Femur (tissue), 1 donor: ENCODE results near the gene TRIM24.
A peak's percentile ranks its signal among the peaks of the same experiment; 100 is the strongest.

ENCODE experiments used
- DNase-seq: peaks from one replicate; pipeline ENCODE4 v3.0.0-alpha.2; 2017

The TRIM24 gene

DNA sequence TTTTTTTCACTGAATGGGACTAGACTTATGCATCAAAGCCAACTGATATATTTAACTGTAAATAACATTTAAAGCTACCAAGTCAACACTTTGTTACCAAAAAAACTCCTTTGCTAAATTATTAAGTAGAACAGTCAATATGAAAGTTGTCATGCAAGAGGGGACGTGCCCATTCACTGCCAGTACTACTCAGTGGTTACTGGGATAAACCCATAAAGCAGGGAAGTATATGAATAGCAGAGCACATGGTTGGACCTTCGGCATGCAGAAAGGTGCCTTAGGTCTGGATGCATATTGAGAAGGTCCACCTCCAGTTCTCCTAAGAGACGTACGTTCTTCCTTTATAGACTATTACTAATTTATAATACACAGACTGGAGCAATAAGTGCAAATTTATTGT lies 121.0 kb downstream of the TRIM24 start:
- DNase-seq: no peak

DNA sequence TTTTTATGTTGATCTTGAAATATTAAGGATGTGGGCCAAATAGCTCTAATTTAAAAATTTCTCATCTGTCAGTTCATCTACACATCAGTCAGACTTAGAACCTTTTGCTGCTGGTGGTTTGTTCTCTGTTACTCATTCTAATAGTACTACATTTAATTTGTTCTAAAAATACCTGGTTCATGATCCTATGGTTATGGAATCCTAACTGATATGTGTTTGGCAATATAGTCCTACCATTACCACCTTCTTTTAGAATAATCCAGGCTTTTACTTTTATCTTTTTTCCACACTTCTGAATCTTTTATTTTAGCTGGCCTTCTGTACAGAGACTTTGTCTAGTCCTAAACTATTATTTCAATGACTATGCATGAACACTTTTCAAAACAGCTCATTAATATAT lies 124.2 kb downstream of the TRIM24 start:
- no peak for DNase-seq

DNA sequence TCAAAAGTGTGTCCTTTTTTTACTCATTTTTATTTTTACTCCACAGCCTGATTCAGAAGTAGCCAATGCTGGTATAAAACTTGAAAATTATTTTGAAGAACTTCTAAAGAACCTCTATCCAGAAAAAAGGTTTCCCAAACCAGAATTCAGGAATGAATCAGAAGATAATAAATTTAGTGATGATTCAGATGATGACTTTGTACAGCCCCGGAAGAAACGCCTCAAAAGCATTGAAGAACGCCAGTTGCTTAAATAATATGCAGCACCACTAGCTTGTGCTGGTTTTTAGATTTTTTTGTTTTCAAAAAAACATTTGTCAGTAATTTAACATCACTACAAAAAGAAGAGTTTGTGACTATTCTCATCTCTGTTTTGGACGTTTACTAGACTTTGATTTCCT lies 124.6 kb downstream of the TRIM24 start:
- DNase-seq: no peak

DNA sequence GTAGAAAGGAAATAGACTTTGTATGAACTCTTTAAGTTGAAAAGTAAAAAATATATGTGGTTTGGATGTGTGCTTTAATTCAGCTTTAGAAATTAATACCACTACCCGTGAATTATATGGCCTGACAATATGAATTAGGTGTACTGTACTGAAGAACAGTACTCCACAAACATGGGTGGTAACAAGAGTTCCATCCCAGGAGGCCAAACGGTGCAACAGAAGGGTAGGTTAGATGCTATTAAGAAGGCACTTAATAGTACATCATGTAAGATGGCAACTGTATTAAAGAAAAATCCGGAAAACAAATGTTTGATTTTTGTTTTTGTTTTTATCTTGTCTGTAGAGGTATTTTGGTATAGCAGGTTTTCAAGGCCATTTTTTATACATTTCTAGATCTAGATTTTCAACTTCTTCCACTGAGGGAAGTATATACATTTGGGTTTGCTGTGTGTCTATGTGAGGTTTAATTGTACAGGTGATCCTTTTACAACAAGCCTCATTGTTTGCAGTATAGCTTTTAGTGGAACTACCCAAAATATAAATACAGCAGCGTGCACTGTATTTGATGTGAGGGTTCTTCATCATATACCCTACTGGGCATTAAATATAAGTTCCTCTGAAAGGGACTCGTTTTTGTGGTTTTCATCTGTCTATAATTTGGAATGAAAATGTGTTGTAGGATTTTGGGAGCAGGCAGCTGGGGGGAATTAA lies 125.4 kb downstream of the TRIM24 start:
- DNase-seq: no peak

DNA sequence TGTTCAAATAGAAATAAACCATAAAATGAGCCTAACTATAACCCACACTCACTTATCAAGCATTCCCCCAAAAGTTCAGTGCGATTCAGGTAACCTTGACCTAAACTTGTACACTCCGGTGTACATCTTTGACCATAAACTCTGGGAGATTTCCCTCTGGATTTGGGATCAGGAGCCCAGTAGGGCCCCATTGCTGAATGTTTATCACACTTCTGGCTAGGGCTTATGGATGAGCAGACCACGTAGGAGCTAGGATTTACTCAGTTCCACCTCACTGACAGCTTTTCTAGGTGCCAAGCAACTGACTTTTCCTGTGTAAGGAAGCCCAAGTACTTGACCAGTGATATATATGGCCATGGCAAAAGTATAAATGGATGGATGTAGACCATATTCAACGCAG lies 127.4 kb downstream of the TRIM24 start:
- no peak for DNase-seq

DNA sequence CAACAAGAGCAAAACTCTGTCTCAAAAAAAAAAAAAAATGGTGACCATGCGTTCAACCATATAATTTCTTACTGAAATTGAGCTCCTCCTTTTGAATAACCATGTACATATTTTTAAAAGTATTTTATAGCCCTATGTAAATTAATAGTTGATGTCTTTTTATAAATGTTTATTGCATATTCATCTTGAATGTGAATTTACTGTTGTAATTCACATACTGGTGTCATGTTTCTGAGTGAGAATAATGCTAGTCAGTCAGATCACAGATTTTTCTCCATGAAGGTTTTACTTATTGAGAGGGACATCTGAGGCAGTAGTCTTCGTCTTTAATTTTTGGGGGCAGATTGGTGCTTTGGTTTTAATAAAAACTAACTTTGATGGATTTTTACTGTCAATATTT lies 128.9 kb downstream of the TRIM24 start:
- no peak for DNase-seq

- DNase-seq: no peak
These were observed 130.1 kb downstream of the TRIM24 start for GRCh38 chr7:138590154-138590553.

GRCh38 chr7:138595454-138595853 lies 135.4 kb downstream of the TRIM24 start:
- no peak for DNase-seq

GRCh38 chr7:138602451-138602850 lies 142.4 kb downstream of the TRIM24 start:
- DNase-seq: no peak

- no peak for DNase-seq
These were observed 143.7 kb downstream of the TRIM24 start for GRCh38 chr7:138603549-138604318.

DNA sequence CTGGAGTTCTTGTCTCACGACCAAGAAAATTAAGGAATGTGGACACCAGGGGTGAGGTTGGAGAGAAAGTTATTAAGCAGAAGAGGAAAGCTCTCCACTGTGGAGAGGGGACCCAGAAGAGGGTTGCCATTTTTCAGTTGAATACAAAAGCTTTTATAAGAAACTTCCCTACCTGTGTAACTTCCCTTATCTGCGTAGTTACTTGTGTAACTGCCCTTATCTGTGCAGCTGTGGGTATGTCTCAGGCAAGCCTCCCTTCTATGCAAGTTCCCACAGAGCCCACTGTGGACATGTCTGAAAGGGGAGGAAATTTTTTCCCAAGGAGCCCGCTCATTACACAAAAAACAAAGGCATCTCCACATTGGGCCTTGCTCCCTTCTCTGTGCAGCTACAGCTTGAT lies 146.2 kb downstream of the TRIM24 start:
- DNase-seq: no peak

- no peak for DNase-seq
These were observed 147.4 kb downstream of the TRIM24 start for GRCh38 chr7:138607216-138608126.

DNA sequence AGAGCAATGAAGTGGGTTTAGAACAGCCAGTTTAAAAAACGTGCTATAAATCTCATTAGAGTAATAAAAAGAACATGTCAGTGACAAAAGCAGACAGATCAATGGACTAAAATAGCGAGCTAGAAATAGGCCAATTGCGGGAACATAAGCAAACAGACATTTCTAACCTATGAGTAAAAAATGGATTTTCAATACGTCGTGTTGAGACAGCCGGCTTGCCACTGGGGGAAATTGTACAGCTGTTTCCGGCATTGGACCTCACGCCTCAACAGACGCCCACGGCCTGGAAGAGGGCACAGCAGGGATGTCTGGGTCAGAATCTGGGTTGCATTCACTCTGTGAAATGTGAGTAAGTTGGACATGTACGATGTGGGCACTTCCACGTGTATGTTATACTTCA lies 148.2 kb downstream of the TRIM24 start:
- peak; percentile 27 for DNase-seq

- no peak for DNase-seq
These were observed 150.7 kb downstream of the TRIM24 start for GRCh38 chr7:138610671-138611170.

DNA sequence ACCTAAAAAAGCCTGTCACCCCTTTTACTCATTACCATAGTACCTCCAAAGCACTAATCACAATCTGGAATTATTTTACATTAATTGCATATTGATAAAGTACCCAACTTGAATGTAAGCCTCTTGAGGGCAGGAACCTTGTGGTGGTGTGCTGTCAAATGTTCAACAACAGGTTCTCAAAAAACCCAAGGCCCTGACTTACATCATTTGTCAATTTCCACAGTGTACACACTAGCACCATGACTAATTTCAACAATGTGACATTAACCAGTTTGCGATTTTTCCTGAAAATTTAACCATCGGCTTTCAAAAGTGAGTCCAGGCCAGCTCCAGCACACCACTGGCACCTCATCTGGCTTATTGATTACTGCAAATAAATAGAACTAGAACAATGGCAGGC lies 153.6 kb downstream of the TRIM24 start:
- DNase-seq: no peak

DNA sequence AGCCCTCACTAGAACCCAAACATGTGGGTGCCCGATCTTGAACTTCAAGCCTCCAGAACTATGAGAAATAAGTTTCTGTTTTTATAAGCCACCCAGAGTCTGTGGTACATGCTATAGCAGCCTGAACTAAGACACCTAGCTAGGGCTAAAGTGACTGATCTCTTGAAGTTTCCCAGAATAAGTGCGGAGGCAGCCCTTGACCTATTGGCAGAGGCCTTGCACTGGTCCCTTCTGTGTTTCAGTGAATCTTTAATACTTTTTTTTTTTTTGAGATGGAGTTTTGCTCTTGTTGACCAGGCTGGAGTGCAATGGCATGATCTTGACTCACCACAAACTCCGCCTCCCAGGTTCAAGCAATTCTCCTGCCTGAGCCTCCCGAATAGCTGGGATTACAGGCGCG lies 156.0 kb downstream of the TRIM24 start:
- DNase-seq: no peak

DNA sequence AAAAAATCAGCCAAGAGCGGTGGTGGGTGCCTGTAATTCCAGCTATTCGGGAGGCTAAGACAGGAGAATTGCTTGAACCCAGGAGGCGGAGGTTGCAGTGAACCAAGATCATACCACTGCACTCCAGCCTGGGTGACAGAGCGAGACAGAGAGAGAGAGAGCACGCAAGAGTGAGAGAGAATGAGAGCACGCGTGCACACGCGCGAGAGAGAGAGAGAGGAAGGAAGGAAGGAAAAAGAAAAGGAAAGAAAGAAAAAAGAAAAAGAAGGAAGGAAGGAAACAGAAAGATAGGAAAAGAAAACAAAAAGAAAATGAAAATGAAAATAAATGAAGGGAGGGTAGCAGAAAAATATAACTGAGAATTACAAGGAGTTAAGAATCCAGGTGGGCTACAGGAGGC lies 158.4 kb downstream of the TRIM24 start:
- DNase-seq: no peak

- no peak for DNase-seq
These were observed 158.9 kb downstream of the TRIM24 start for GRCh38 chr7:138618933-138619332.

DNA sequence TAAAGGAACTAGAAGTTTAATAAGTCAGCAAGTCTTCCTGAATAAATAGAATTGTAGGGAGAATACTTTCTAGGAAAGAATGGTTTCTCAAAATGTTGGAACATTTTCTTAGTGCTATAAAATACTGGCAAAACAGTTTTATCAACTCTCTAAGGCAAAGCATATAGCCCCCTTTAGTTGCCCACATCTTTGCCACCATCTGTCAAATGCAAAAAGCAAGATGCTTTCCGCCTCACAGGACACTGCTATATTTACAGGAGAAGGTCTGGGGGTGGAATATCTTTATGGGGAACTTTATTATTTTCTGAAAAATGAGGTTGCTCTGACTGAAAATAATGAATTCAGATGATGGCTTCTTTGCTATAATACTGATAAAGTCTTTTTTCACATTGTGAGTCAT lies 162.8 kb downstream of the TRIM24 start:
- DNase-seq: no peak

DNA sequence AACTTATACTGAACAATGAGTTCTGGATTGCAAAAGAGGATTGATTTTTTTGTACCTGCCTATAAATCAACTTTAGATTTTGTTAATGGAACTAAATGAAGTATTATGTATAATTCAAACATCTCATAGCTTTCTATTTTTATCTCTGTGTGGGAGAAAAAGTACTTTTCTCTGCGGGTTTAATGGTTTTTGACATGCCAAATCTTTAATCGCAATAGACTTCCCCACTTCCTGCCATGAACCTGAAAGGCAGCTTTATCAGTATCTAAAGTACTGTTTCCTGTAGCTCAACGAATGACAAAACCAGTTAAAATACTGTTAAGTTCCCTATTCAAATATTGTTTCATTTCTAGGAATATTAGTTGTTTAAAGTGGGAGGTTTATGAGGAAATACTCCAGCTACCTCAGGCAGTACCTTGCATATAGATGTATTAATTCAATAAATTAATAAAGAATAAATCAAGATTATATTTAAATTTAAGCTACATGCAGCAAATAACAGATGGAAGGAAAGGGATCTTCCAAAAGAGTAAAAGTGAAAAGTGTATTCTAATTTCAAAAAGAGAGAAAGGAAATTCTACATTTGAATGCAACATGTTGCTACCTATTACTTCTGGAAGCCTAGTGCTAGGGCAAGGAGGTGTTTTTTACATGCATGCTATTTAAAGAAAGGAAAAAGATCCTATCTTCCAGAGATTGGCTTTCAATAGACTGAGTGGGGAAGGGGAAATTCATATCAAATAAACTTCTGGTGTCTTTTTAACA lies 165.2 kb downstream of the TRIM24 start:
- DNase-seq: no peak

DNA sequence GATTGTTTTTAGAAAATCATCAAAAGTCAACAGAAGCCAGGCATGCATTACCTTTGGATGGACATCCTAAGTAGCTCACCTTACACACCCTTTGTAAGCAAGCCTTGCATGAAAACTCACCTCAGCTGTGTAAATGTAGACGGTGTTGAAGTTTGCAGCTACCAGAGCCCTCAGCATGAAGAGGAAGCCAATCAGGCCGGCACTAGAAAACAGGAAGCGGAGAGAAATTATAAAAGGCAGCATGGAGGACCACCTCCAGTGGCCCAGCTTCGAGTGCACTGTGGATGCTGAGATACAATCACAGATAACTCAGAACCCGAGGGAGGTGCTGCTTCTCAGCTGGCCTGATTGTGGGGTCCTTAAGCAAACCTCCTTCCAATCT lies 165.8 kb downstream of the TRIM24 start:
- no peak for DNase-seq

DNA sequence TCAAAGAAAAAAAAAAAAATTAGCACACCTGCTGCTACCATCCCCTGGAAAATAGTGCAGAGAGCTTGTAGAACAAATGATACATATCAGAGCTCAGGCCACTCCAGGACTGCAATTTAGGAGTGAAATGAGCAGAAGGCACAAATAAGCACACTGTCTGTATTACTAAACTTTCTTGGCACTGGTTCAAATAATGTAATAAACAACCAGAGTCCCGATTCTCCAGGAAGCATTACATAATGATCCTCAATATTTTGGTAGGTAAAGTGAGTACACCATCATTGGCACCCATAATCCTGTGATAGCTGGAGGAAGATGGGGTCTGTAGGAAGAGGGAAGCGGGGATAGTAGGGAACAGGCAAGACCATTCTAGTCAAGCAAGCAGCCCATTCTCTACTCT lies 166.8 kb downstream of the TRIM24 start:
- no peak for DNase-seq

- no peak for DNase-seq
These were observed 167.3 kb downstream of the TRIM24 start for GRCh38 chr7:138627361-138627760.
